HCT116 (cell line): Measurements from ENCODE around the gene SNX9. TPM values are rescaled to one million over a fixed set of nuclear protein-coding genes. Genes with fewer than 3 reads are reported as not detected.

Experiments
- ATAC-seq: fragments of 200-7000 bp; cut with Tn5 transposase; 2 replicates; pipeline ENCODE4 v1.9.1; 2020; ENCODE audit warnings: mild to moderate bottlenecking, moderate library complexity
- BruUV-seq: library from RNA; stranded (reverse); fragments of 400-500 nt; replicated peaks from 2 replicates; lab custom pipeline; 2021; lab: Mats Ljungman, UMichigan
- CTCF ChIA-PET: fragments of 300-600 bp; sonication (Branson Sonifier 250); formaldehyde crosslinking; loops from one replicate; lab custom pipeline; 2021; ENCODE audit warnings: antibody characterized with exemption; lab: Charles Lee
- POLR2A ChIA-PET: fragments of 300-600, 350-600 bp; sonication (Branson Sonifier 250); formaldehyde crosslinking; loops from one replicate; lab custom pipeline; 2021; ENCODE audit warnings: antibody characterized with exemption; lab: Charles Lee
- RAD21 ChIA-PET, 2 experiments: fragments of 300-600 bp; sonication (Branson Sonifier 250); formaldehyde crosslinking; loops; one replicate each; lab custom pipeline; 2023; ENCODE audit warnings: low total read pairs in 2 of 2; ENCODE audit not compliant: uncharacterized antibody in 2 of 2, unreplicated experiment in 2 of 2, low non-redundant PET in 1 of 2; lab: Charles Lee
- DNase-seq: peaks from one replicate; pipeline ENCODE4 v3.0.0-alpha.2; 2010; ENCODE audit warnings: low read depth, low spot score
- H2AFZ ChIP-seq: fragments of 200-600 bp; shearing (Covaris generic), sonication (generic); 2 replicates; pipeline ENCODE4 v1.6.1; 2017; ENCODE audit warnings: low read depth, mixed run types, mixed read lengths, antibody characterized with exemption, low read length; ENCODE audit not compliant: poor library complexity, severe bottlenecking
- H3K27ac ChIP-seq: 2 replicates; pipeline ENCODE4 v1.5.1; 2012; ENCODE audit warnings: low read depth, low read length
- H3K27me3 ChIP-seq: fragments of 200-600 bp; sonication (generic); 2 replicates; pipeline ENCODE4 v1.6.1; 2016; ENCODE audit warnings: mixed run types, low read length, mixed read lengths; ENCODE audit not compliant: insufficient read depth
- H3K36me3 ChIP-seq, 2 experiments: fragments of 200-500 bp in 1 of 2; fragments of 200-600 bp in 1 of 2; sonication (Bioruptor generic) in 1 of 2; sonication (generic) in 1 of 2; 2 replicates each; pipeline versions ENCODE4 v1.5.1 to v1.6.1; 2014 to 2016; ENCODE audit warnings: low read length in 2 of 2, inconsistent platforms in 1 of 2, mixed read lengths in 1 of 2, mixed run types in 1 of 2; ENCODE audit not compliant: insufficient read depth in 2 of 2, control insufficient read depth in 1 of 2
- H3K4me1 ChIP-seq, 2 experiments: fragments of 200-600 bp in 1 of 2; sonication (generic) in 1 of 2; 2 replicates each; pipeline versions ENCODE4 v1.5.1 to v1.6.1; 2012 to 2017; ENCODE audit warnings: low read length in 2 of 2, inconsistent platforms in 1 of 2, mild to moderate bottlenecking in 1 of 2, mixed read lengths in 1 of 2, mixed run types in 1 of 2, moderate library complexity in 1 of 2; ENCODE audit not compliant: insufficient read depth in 2 of 2, control insufficient read depth in 1 of 2
- H3K4me2 ChIP-seq: fragments of 200-600 bp; sonication (generic); 2 replicates; pipeline ENCODE4 v1.6.1; 2017; ENCODE audit warnings: mixed run types, low read length, mixed read lengths
- H3K4me3 ChIP-seq, 2 experiments: fragments of 200-600 bp in 1 of 2; sonication (generic) in 1 of 2; replicated peaks in 1 of 2; 2 replicates each; pipeline ENCODE4 v1.5.1; 2011 to 2016; ENCODE audit warnings: low read length in 2 of 2, control low read depth in 1 of 2, low read depth in 1 of 2, mild to moderate bottlenecking in 1 of 2, mixed read lengths in 1 of 2, mixed run types in 1 of 2
- H3K79me2 ChIP-seq: fragments of 200-600 bp; sonication (generic); 2 replicates; pipeline ENCODE4 v1.6.1; 2017; ENCODE audit warnings: mild to moderate bottlenecking, mixed run types, low read length, moderate library complexity, mixed read lengths; ENCODE audit not compliant: insufficient read depth
- H3K9ac ChIP-seq: fragments of 200-600 bp; sonication (generic); 2 replicates; pipeline ENCODE4 v1.6.1; 2016; ENCODE audit warnings: low read length, mixed read lengths
- H3K9me2 ChIP-seq: fragments of 200-600 bp; sonication (generic), shearing (Covaris generic); 2 replicates; pipeline ENCODE4 v1.6.1; 2017; ENCODE audit warnings: mixed run types, mild to moderate bottlenecking, moderate library complexity; ENCODE audit not compliant: insufficient read depth
- H3K9me3 ChIP-seq, 2 experiments: fragments of 200-500 bp in 1 of 2; fragments of 200-600 bp in 1 of 2; sonication (Bioruptor generic) in 1 of 2; sonication (generic) in 1 of 2; 2 replicates each; pipeline ENCODE4 v1.6.1; 2014 to 2017; ENCODE audit warnings: low read length in 2 of 2, mixed read lengths in 2 of 2, inconsistent platforms in 1 of 2, low read depth in 1 of 2, mild to moderate bottlenecking in 1 of 2, mixed run types in 1 of 2, moderate library complexity in 1 of 2; ENCODE audit not compliant: control insufficient read depth in 1 of 2, insufficient read depth in 1 of 2
- H4K20me1 ChIP-seq: fragments of 200-600 bp; sonication (generic), shearing (Covaris generic); 2 replicates; pipeline ENCODE4 v1.6.1; 2017; ENCODE audit warnings: mixed run types, mild to moderate bottlenecking, moderate library complexity; ENCODE audit not compliant: insufficient read depth
- ATF3 ChIP-seq: IDR thresholded peaks from 2 replicates; pipeline ENCODE4 v1.6.1; 2012
- CEBPB ChIP-seq: IDR thresholded peaks from 2 replicates; pipeline ENCODE4 v1.6.1; 2012; ENCODE audit warnings: low read depth
- EGR1 ChIP-seq: IDR thresholded peaks from 2 replicates; pipeline ENCODE4 v1.6.1; 2012; ENCODE audit warnings: low read depth
- ELF1 ChIP-seq: IDR thresholded peaks from 2 replicates; pipeline ENCODE4 v1.6.1; 2012; ENCODE audit warnings: low read depth, borderline replicate concordance
- EZH2phosphoT487 ChIP-seq: fragments of 200-600 bp; IDR thresholded peaks from 2 replicates; pipeline ENCODE4 v1.6.1; 2018; ENCODE audit warnings: antibody characterized with exemption, borderline replicate concordance
- POLR2AphosphoS5 ChIP-seq: IDR thresholded peaks from 2 replicates; pipeline ENCODE4 v1.6.1; 2011; ENCODE audit warnings: mild to moderate bottlenecking, low read depth, low read length, moderate library complexity
- RAD21 ChIP-seq: IDR thresholded peaks from 2 replicates; pipeline ENCODE4 v1.6.1; 2012; ENCODE audit warnings: low read depth, mild to moderate bottlenecking
- REST ChIP-seq: IDR thresholded peaks from 2 replicates; pipeline ENCODE4 v1.6.1; 2012; ENCODE audit warnings: low read depth
- SIN3A ChIP-seq: IDR thresholded peaks from 2 replicates; pipeline ENCODE4 v1.6.1; 2012; ENCODE audit warnings: low read depth
- SP1 ChIP-seq: IDR thresholded peaks from 2 replicates; pipeline ENCODE4 v1.6.1; 2012; ENCODE audit warnings: low read depth
- TCF7L2 ChIP-seq: IDR thresholded peaks from 2 replicates; pipeline ENCODE4 v1.7.0; 2011; ENCODE audit warnings: borderline replicate concordance, inconsistent platforms; ENCODE audit not compliant: insufficient read depth, insufficient read length; ENCODE audit errors: extremely low read depth
- intact Hi-C: fragments of 100-400 bp; cut with micrococcal nuclease; formaldehyde crosslinking; loops from 2 replicates; pipeline ENCODE4 v1.10.0; 2022
- total RNA-seq: library from RNA; stranded (reverse); gene quantifications from one replicate; pipeline ENCODE4 v1.2.1, GENCODE V29; 2021; ENCODE audit not compliant: unreplicated experiment

SNX9 gene
- total RNA-seq, 1 experiment from 2014 or later: 42.5 TPM

GRCh38 chr6:157906537-157907061 lies 83.6 kb downstream of the SNX9 start (continued):
- no peak for TF ChIP-seq TCF7L2
- TF ChIP-seq RAD21: no peak
- no peak for TF ChIP-seq EZH2phosphoT487
- TF ChIP-seq EGR1: no peak

- Histone ChIP-seq H3K9me3 (no peaks in the 10 kb centered on the region), H3K36me3 (peaks cover 4 to 15% of the 10 kb centered on the region in 2 experiments; a peak in 3 of 4 replicates), H3K4me1 (no peaks in the 10 kb centered on the region), H3K27me3 (no peaks in the 10 kb centered on the region), H2AFZ (no peak overlapping the region), H3K4me2 (no peak overlapping the region), H3K9ac (no peak overlapping the region), H3K27ac (no peak overlapping the region), H3K9me2 (no peaks in the 10 kb centered on the region), H4K20me1 (no peaks in the 10 kb centered on the region), H3K79me2 (no peaks in the 10 kb centered on the region), H3K4me3 (no peak overlapping the region)
- POLR2A ChIA-PET: no interaction called here
- CTCF ChIA-PET: no interaction called here
- TF ChIP-seq CEBPB (no peak), ELF1 (no peak), SIN3A (no peak), SP1 (no peak), REST (no peak), POLR2AphosphoS5 (no peak), ATF3 (no peak)
- no peak for DNase-seq
- intact Hi-C loops: no loop called here
- RAD21 ChIA-PET: no interaction called here
- no TSS peak for BruUV-seq
- ATAC-seq: no peak
Measured at GRCh38 chr6:157907651-157908050, 84.6 kb downstream of the SNX9 start.
